ENCODE results near the gene PWWP2B. TPM values are rescaled to one million over a fixed set of nuclear protein-coding genes. Genes with fewer than 3 reads are reported as not detected.

Gene PWWP2B
- total RNA-seq, 1 donor from 2014 or later = 25.2 TPM

DNA sequence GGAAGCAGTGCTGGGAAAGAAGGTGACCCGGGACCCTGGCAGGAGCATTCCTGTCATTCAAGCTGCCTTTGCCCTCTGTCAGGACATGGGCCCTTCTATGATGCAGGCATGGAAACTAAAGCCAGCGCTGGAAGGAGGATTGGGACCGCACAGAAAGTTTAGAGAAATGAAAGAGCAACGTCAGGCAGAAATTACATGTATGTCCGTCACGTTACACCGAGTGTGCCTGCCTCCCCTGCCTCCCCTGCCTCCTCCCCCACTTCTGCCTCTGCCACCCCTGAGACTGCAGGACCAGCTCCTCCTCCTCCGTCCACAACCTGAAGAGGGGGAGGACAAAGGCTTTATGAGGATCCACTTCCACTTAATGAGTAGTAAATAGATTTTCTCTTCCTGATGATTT lies 13.9 kb upstream of the PWWP2B start:
- H3K27ac ChIP-seq = no peak overlapping the region
- H3K4me1 ChIP-seq = peaks cover 5% of the 10 kb centered on the region
- ATAC-seq (no peak), DNase-seq (no peak)
- no peak for TF ChIP-seq CTCF (IDR thresholded peaks at IDR 0.05)
- intact Hi-C loops (cut with DNase I) = no loop called here
- no peak overlapping the region for H3K4me3 ChIP-seq
- H3K36me3 ChIP-seq = no peaks in the 10 kb centered on the region
- no peaks in the 10 kb centered on the region for H3K27me3 ChIP-seq (ENCODE audit: low read depth)
- H3K9me3 ChIP-seq = no peaks in the 10 kb centered on the region

- Histone ChIP-seq H3K9me3 (no peaks in the 10 kb centered on the region), H3K27me3 (ENCODE audit: low read depth) (no peaks in the 10 kb centered on the region), H3K4me1 (peaks cover 6% of the 10 kb centered on the region), H3K27ac (no peak overlapping the region), H3K4me3 (no peak overlapping the region), H3K36me3 (no peaks in the 10 kb centered on the region)
- no peak for TF ChIP-seq CTCF (IDR thresholded peaks at IDR 0.05)
- intact Hi-C loops (cut with DNase I) = no loop called here
- DNase-seq (peak; percentile 35), ATAC-seq (no peak)
These were observed 13.2 kb upstream of the PWWP2B start for GRCh38 chr10:132383751-132384196.

DNA sequence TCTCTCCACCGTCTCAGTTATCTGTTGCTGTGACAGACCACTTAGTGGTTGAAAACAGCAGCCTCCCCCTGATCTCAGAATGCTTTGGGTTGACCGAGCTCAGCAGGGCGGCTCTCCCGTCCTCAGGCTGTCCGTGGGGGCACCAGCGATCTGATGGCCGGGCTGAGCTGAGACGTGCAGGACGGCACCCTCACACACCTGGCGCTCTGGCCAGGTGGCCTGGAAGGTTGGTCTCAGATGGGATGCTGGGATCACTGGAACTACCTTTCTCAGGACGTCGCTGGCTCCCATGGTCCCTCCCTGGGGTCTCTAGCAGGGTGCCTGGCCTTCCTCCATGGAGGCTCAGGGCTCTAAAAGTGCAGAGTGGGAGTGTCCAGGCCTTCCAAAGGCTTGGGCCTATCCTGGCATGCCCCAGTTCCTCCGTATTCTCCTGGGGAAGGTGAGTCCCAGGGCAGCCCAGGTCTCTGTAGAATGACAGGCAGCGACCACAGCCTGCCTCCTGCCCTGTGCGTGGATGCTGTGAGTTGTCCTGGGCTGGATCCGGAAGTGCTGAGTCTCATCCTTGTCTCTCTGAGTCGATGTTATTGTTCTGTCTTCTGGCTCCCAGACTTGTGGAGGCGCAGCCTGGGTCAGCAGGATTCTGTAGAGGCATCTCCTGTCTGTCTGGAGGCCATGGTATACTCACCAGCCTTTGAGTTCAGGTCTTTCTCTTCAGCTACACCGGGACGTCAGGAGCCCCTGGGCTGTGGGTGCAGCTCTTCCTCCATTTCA lies 12.2 kb upstream of the PWWP2B start:
- no peak overlapping the region for H3K27ac ChIP-seq
- peak; percentile 35 for DNase-seq
- intact Hi-C loops (cut with DNase I) = loop anchor here (5.0 kb wide), 1 partner anchor 67 kb away; no protein-coding TSS in a partner anchor
- no peak overlapping the region for H3K4me3 ChIP-seq
- no peaks in the 10 kb centered on the region for H3K27me3 ChIP-seq (ENCODE audit: low read depth)
- ATAC-seq = no peak
- TF ChIP-seq CTCF (IDR thresholded peaks at IDR 0.05) = no peak
- peaks cover 14% of the 10 kb centered on the region for H3K4me1 ChIP-seq
- H3K9me3 ChIP-seq = no peaks in the 10 kb centered on the region
- H3K36me3 ChIP-seq = no peaks in the 10 kb centered on the region

GRCh38 chr10:132385389-132385667 lies 11.7 kb upstream of the PWWP2B start:
- no peaks in the 10 kb centered on the region for H3K36me3 ChIP-seq
- no peak overlapping the region for H3K27ac ChIP-seq
- TF ChIP-seq CTCF (IDR thresholded peaks at IDR 0.05) = no peak
- intact Hi-C loops (cut with DNase I) = loop anchor here (5.0 kb wide), 1 partner anchor 67 kb away; no protein-coding TSS in a partner anchor
- no peak for ATAC-seq
- DNase-seq = no peak
- peaks cover 14% of the 10 kb centered on the region for H3K4me1 ChIP-seq
- no peak overlapping the region for H3K4me3 ChIP-seq
- no peaks in the 10 kb centered on the region for H3K27me3 ChIP-seq (ENCODE audit: low read depth)
- no peaks in the 10 kb centered on the region for H3K9me3 ChIP-seq

DNA sequence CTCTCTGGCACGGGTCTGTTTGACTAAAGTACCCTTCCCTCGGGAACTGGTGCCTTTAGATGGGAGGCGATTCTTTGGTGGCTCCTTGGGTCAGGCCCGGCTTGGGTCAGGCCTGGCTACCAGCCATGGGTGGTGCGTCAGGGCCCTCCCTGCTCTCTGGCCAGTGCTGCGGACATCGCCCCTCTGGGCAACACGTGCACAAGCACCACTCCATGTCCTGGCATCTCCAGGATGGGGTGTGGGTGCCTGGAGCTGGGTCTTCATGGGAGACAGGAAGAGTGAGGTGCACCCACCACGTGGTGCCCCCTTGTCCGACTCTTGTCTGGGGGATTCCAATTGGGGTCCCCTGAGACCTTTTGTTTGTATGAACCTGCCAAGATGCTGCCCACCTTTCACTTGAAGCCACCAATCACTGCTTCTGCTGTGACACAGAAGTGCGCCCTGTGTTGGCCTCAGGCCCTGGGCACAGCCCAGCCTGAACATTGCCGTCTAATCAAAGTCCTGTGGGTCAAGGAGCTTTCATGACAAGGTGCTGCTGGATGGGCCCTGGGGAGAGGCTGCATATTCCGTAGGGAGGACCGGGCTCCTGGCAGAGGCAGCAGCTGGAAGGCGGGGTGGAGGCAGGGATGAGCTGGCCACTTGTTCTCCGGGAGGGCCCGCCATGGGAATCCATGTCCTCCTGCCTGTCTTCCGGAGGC lies 11.1 kb upstream of the PWWP2B start:
- TF ChIP-seq CTCF (IDR thresholded peaks at IDR 0.05) = no peak
- H3K4me1 ChIP-seq = peaks cover 14% of the 10 kb centered on the region
- no peaks in the 10 kb centered on the region for H3K36me3 ChIP-seq
- H3K4me3 ChIP-seq = no peak overlapping the region
- intact Hi-C loops (cut with DNase I) = loop anchor here (5.0 kb wide), 1 partner anchor 66 kb away; no protein-coding TSS in a partner anchor
- no peak for ATAC-seq
- DNase-seq = peak; percentile 44
- no peaks in the 10 kb centered on the region for H3K27me3 ChIP-seq (ENCODE audit: low read depth)
- H3K9me3 ChIP-seq = no peaks in the 10 kb centered on the region
- no peak overlapping the region for H3K27ac ChIP-seq
